BLaER1 treated with 17β-estradiol and CSF1 and Interleukin-3, amounts not matched to agents 10 nM and 100 nM (cell line): ENCODE measurements around the gene DIS3L2.
A peak's percentile ranks its signal among the peaks of the same experiment; 100 is the strongest.

Experiments
- H3K27ac ChIP-seq, 11 experiments: shearing (Covaris generic); formaldehyde crosslinking; 2 replicates each; pipeline ENCODE4 v1.8.1; 2022
- H3K27me3 ChIP-seq, 11 experiments: shearing (Covaris generic); formaldehyde crosslinking; 2 replicates each; pipeline ENCODE4 v1.8.1; 2022
- H3K36me3 ChIP-seq, 11 experiments: shearing (Covaris generic); formaldehyde crosslinking; 2 replicates each; pipeline ENCODE4 v1.8.1; 2022
- H3K4me1 ChIP-seq, 10 experiments: shearing (Covaris generic); formaldehyde crosslinking; 2 replicates each; pipeline ENCODE4 v1.8.1; 2022
- H3K4me2 ChIP-seq, 11 experiments: shearing (Covaris generic); formaldehyde crosslinking; 2 replicates each; pipeline ENCODE4 v1.8.1; 2022
- H3K4me3 ChIP-seq, 10 experiments: shearing (Covaris generic); formaldehyde crosslinking; 2 replicates each; pipeline ENCODE4 v1.8.1; 2022
- H3K9ac ChIP-seq, 11 experiments: shearing (Covaris generic); formaldehyde crosslinking; 2 replicates each; pipeline ENCODE4 v1.8.1; 2022
- H3K9me3 ChIP-seq, 11 experiments: shearing (Covaris generic); formaldehyde crosslinking; replicated peaks in 1 of 11; 2 replicates each; pipeline ENCODE4 v1.8.1; 2022
- H4K20me1 ChIP-seq, 11 experiments: shearing (Covaris generic); formaldehyde crosslinking; 2 replicates each; pipeline ENCODE4 v1.8.1; 2022
- Cebpa-rat ChIP-seq, 11 experiments: shearing (Covaris generic); IDR thresholded peaks; 2 replicates each; pipeline ENCODE4 v1.8.1; 2022

Gene DIS3L2

GRCh38 chr2:232265329-232265728 is 303.8 kb downstream of the DIS3L2 start:
- H3K4me3 ChIP-seq, result no peak overlapping the region
- no peaks in the 10 kb centered on the region for H3K9me3 ChIP-seq
- no peaks in the 10 kb centered on the region for H3K27me3 ChIP-seq
- peaks cover 0 to 14% (median 11%) of the 10 kb centered on the region in 10 experiments; a peak in 18 of 20 replicates for H3K4me1 ChIP-seq
- no peak for TF ChIP-seq Cebpa-rat (IDR thresholded peaks at IDR 0.05)
- peaks cover 44 to 92% (median 63%) of the 10 kb centered on the region in 11 experiments for H3K36me3 ChIP-seq
- H3K9ac ChIP-seq, result no peak overlapping the region
- H4K20me1 ChIP-seq, result peaks cover 0 to 1% (median 0%) of the 10 kb centered on the region in 11 experiments; a peak in 2 of 22 replicates
- no peak overlapping the region for H3K27ac ChIP-seq
- H3K4me2 ChIP-seq, result no peak overlapping the region

GRCh38 chr2:232268636-232269165 is 307.2 kb downstream of the DIS3L2 start:
- Histone ChIP-seq H3K36me3 (peaks cover 34 to 89% (median 45%) of the 10 kb centered on the region in 11 experiments), H3K27me3 (no peaks in the 10 kb centered on the region), H3K4me2 (no peak overlapping the region), H3K27ac (no peak overlapping the region), H3K4me1 (no peaks in the 10 kb centered on the region), H4K20me1 (no peaks in the 10 kb centered on the region), H3K9ac (no peak overlapping the region), H3K9me3 (no peaks in the 10 kb centered on the region), H3K4me3 (no peak overlapping the region)
- no peak for TF ChIP-seq Cebpa-rat (IDR thresholded peaks at IDR 0.05)

GRCh38 chr2:232269867-232270266 is 308.4 kb downstream of the DIS3L2 start:
- no peak overlapping the region for H3K27ac ChIP-seq
- H3K36me3 ChIP-seq, result peaks cover 23 to 85% (median 37%) of the 10 kb centered on the region in 11 experiments; a peak in 21 of 22 replicates
- no peaks in the 10 kb centered on the region for H4K20me1 ChIP-seq
- no peak overlapping the region for H3K9ac ChIP-seq
- H3K27me3 ChIP-seq, result no peaks in the 10 kb centered on the region
- no peak overlapping the region for H3K4me2 ChIP-seq
- H3K4me1 ChIP-seq, result no peaks in the 10 kb centered on the region
- no peak for TF ChIP-seq Cebpa-rat (IDR thresholded peaks at IDR 0.05)
- H3K9me3 ChIP-seq, result no peaks in the 10 kb centered on the region
- H3K4me3 ChIP-seq, result no peak overlapping the region

GRCh38 chr2:232273903-232274643 is 312.6 kb downstream of the DIS3L2 start:
- no peak overlapping the region for H3K4me2 ChIP-seq
- peaks cover 0 to 18% (median 6%) of the 10 kb centered on the region in 10 experiments; a peak in 11 of 20 replicates for H3K4me1 ChIP-seq
- peaks cover 9 to 14% (median 11%) of the 10 kb centered on the region in 11 experiments for H3K9me3 ChIP-seq
- H3K36me3 ChIP-seq, result peaks cover 14 to 87% (median 47%) of the 10 kb centered on the region in 11 experiments; a peak in 21 of 22 replicates
- no peaks in the 10 kb centered on the region for H3K27me3 ChIP-seq
- H4K20me1 ChIP-seq, result no peaks in the 10 kb centered on the region
- H3K9ac ChIP-seq, result no peak overlapping the region
- H3K27ac ChIP-seq, result no peak overlapping the region
- H3K4me3 ChIP-seq, result no peak overlapping the region
- TF ChIP-seq Cebpa-rat (IDR thresholded peaks at IDR 0.05), result no peak

- peaks cover 26 to 90% (median 57%) of the 10 kb centered on the region in 11 experiments for H3K36me3 ChIP-seq
- no peak overlapping the region for H3K4me2 ChIP-seq
- no peaks in the 10 kb centered on the region for H4K20me1 ChIP-seq
- TF ChIP-seq Cebpa-rat (IDR thresholded peaks at IDR 0.05), result no peak
- no peak overlapping the region for H3K9ac ChIP-seq
- peaks cover 13 to 24% (median 17%) of the 10 kb centered on the region in 11 experiments for H3K9me3 ChIP-seq
- H3K27ac ChIP-seq, result no peak overlapping the region
- peaks cover 0 to 18% (median 6%) of the 10 kb centered on the region in 10 experiments; a peak in 11 of 20 replicates for H3K4me1 ChIP-seq
- H3K27me3 ChIP-seq, result no peaks in the 10 kb centered on the region
- H3K4me3 ChIP-seq, result no peak overlapping the region
These were observed 314.2 kb downstream of the DIS3L2 start for GRCh38 chr2:232275670-232276069.

GRCh38 chr2:232276084-232276732 is 314.7 kb downstream of the DIS3L2 start:
- no peak overlapping the region for H3K9ac ChIP-seq
- no peak overlapping the region for H3K27ac ChIP-seq
- no peak for TF ChIP-seq Cebpa-rat (IDR thresholded peaks at IDR 0.05)
- H3K4me3 ChIP-seq, result no peak overlapping the region
- H3K9me3 ChIP-seq, result peaks cover 13 to 24% (median 17%) of the 10 kb centered on the region in 11 experiments
- H3K4me2 ChIP-seq, result 0 out of 22 replicates have a peak overlapping the region, but pooled peaks of 1 of the 11 experiments have one; percentile 31
- peaks cover 0 to 18% (median 6%) of the 10 kb centered on the region in 10 experiments; a peak in 11 of 20 replicates for H3K4me1 ChIP-seq
- H4K20me1 ChIP-seq, result no peaks in the 10 kb centered on the region
- peaks cover 29 to 92% (median 57%) of the 10 kb centered on the region in 11 experiments for H3K36me3 ChIP-seq
- no peaks in the 10 kb centered on the region for H3K27me3 ChIP-seq

- Histone ChIP-seq H3K27ac (no peak overlapping the region), H4K20me1 (no peaks in the 10 kb centered on the region), H3K27me3 (no peaks in the 10 kb centered on the region), H3K4me1 (peaks cover 0 to 18% (median 6%) of the 10 kb centered on the region in 10 experiments; a peak in 11 of 20 replicates), H3K9ac (no peak overlapping the region), H3K4me2 (peak overlapping the region in 4 of 11 experiments; percentile 7 to 39 (median 20); a peak in 3 of 22 replicates), H3K36me3 (peaks cover 29 to 92% (median 56%) of the 10 kb centered on the region in 11 experiments), H3K4me3 (no peak overlapping the region), H3K9me3 (peaks cover 13 to 24% (median 17%) of the 10 kb centered on the region in 11 experiments)
- TF ChIP-seq Cebpa-rat (IDR thresholded peaks at IDR 0.05), result no peak
These were observed 315.3 kb downstream of the DIS3L2 start for GRCh38 chr2:232276733-232277313.

GRCh38 chr2:232278534-232278933 is 317.0 kb downstream of the DIS3L2 start:
- Histone ChIP-seq H3K9ac (no peak overlapping the region), H3K4me1 (peaks cover 5 to 21% (median 9%) of the 10 kb centered on the region in 10 experiments; a peak in 14 of 20 replicates), H4K20me1 (no peaks in the 10 kb centered on the region), H3K27me3 (no peaks in the 10 kb centered on the region), H3K4me2 (no peak overlapping the region), H3K4me3 (no peak overlapping the region), H3K27ac (no peak overlapping the region), H3K36me3 (peaks cover 29 to 82% (median 54%) of the 10 kb centered on the region in 11 experiments; a peak in 21 of 22 replicates), H3K9me3 (peaks cover 13 to 24% (median 17%) of the 10 kb centered on the region in 11 experiments)
- no peak for TF ChIP-seq Cebpa-rat (IDR thresholded peaks at IDR 0.05)
